ENCODE measurements around the gene WDFY2.
"Not testable (repeated sequence)": the region's sequence is repeated elsewhere in the genome, so short reads cannot be mapped to it uniquely, and the experiment has no call there.

DNA sequence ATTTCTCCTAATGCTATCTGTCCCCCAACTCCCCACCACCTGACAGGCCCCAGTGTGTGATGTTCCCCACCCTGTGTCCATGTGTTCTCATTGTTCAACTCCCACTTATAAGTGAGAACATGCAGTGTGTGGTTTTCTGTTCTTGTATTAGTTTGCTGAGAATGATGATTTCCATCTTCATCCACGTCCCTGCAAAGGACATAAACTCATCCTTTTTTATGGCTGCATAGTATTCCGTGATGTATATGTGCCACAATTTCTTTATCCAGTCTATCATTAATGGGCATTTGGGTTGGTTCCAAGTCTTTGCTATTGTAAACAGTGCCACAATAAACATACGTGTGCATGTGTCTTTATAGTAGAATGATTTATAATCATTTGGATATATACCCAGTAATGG is 38.8 kb upstream of the WDFY2 start:
- not testable (repeated sequence) for TF ChIP-seq POLR2AphosphoS5 (IDR thresholded peaks at IDR 0.05; ENCODE audit: low read length); EZH2 (IDR thresholded peaks at IDR 0.05; ENCODE audit: borderline replicate concordance, control insufficient read depth, low read depth, low read length); ZNF24 (IDR thresholded peaks at IDR 0.05)
- TF ChIP-seq, protein P1, sequence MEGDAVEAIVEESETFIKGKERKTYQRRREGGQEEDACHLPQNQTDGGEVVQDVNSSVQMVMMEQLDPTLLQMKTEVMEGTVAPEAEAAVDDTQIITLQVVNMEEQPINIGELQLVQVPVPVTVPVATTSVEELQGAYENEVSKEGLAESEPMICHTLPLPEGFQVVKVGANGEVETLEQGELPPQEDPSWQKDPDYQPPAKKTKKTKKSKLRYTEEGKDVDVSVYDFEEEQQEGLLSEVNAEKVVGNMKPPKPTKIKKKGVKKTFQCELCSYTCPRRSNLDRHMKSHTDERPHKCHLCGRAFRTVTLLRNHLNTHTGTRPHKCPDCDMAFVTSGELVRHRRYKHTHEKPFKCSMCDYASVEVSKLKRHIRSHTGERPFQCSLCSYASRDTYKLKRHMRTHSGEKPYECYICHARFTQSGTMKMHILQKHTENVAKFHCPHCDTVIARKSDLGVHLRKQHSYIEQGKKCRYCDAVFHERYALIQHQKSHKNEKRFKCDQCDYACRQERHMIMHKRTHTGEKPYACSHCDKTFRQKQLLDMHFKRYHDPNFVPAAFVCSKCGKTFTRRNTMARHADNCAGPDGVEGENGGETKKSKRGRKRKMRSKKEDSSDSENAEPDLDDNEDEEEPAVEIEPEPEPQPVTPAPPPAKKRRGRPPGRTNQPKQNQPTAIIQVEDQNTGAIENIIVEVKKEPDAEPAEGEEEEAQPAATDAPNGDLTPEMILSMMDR (IDR thresholded peaks at IDR 0.05 in 2 of 3, conservative IDR thresholded peaks at IDR 0.05 in 1 of 3; ENCODE audit: control insufficient read depth in 2 of 3, extremely low read depth in 1 of 3, insufficient read depth in 1 of 3, low read depth in 3 of 3, low read length in 3 of 3): not testable (repeated sequence)

Measured in GM12878 (cell line).